ENCODE data around the gene SCN10A.

SCN10A gene

DNA sequence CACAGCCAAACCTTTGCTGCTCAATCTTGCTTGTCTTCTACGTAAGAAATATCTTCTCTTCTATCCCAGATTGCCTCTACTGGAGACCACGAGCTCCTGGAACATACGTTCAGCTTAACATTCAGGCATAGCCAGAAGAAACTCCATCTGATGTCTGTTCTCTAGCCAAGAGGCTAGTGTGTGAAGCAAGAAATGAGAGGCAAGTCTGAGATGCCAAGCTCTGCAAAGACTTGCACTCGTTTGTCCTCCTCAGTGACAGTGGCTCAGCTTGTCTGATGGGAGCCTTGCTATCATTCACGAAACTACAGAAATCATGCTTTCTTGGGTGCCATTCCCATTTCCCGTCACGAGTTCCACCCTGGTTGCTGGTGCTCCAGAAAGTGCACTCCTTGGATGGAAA lies at the start of gene SCN10A:
Gene SCN10A (minus strand): TSS at position 192 of the 400 bp plus-strand sequence. CDS start 22,207 bp downstream, outside the sequence.
- FAIRE-seq, result no peak

DNA sequence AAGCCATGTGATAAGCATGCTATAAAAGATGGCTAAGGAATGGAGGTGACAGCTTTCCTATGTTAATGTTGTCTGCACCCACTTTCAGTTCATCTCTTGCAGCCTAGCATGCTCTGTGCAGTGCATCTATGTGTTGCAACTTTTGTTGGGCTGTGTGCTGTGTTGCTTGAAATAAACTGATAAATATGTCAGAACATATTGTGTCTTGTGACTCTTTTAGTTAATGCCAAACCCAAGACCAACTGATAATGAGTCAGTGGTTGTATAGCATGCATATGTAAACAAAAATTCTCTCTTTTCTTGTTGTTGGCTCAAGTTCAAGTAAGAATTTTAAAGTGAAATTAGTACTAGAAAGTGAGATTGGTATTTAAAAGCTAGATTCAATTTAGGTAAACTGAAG lies 37.0 kb upstream of the SCN10A start:
- no peak for FAIRE-seq

DNA sequence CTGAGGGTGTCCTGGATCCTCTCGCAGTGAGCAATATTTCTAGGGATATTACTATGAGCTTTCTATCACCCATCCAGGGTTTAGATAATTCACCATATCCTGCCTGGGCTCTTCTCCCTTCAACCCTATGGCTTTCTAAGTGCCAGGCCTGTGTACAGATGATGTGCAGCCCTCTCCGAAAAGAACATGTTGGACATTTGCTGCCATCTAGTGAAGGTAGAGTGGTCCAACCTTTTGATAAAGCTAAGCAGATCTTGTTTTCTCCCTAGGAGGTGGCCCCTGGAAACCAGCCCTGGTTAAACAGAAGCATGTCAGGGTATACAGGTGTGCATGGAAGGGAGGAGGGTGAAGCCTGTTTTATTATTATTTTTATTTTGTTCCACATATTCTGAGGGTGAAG lies 27.9 kb upstream of the SCN10A start:
- no peak for FAIRE-seq

DNA sequence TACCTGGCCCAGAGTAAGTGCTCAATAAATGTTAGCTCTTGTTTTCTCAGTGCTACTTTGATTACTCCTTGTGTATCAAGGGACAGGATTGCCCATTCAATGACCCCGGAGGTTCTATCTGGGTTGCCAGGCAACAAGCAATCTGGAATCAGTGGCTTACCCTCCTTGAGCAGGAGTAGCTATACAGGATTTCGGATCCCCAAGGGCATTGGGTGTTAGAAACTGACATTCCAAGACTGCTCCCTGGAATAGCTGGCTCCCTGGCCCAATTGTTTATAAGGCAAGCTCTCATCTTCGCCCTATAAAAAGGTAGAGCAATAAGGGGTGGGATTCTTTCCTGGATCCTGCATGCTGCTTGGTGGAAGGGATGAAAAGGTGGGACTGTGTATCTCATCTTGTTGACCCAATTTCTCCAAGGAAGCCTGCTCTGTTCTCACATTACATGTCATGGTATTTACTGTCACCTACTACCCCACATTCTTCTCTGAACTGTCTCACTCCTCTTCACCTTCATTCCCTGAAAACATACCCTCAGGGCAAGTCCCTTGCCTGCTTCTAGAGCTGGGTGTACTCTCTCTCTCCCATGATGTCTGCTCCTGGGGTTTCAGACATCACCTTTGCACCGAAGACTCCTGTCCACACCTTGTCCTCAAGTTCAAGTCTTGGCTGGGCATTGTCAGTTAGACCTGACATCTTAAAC lies 26.4 kb upstream of the SCN10A start:
- no peak for FAIRE-seq

DNA sequence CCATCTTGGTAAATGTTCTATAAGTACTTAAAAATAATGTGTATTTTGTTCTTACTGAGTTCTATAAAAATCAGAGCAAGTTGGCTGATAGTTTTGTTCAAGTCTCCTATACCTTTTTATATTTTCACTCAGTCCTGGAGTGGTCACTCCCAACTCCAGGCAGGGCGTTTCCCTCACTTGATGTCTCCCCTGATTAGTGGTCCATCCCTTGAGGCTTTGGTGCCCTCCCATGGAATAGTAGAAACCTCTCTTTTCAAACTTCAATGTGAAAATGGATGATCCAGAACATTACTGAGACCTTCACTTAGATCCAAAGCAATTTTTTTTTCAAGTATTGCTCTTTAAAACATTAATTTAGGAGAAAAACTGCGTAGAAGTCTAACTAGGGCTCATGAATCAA lies 25.0 kb upstream of the SCN10A start:
- FAIRE-seq, result no peak

DNA sequence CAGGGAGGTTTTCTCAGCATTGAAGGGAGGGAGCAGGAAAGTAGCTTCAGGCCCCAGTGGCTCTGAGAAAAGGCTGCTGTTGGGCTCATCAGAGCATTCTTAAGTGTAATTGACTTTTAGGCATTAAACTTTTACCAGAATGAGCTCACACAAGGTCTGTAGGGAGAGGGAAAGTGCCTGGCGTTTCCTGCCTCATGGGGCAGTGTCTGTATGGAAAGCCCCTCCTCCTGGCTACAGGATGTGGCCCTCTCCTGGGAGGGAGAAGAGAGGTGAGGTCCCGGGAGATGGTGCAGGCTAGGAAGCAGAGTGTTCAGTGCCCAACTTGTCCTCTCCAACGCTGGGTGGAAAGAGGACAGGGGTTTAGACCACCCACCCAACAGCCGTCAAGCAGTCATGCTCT lies 21.3 kb upstream of the SCN10A start:
- FAIRE-seq, result no peak

DNA sequence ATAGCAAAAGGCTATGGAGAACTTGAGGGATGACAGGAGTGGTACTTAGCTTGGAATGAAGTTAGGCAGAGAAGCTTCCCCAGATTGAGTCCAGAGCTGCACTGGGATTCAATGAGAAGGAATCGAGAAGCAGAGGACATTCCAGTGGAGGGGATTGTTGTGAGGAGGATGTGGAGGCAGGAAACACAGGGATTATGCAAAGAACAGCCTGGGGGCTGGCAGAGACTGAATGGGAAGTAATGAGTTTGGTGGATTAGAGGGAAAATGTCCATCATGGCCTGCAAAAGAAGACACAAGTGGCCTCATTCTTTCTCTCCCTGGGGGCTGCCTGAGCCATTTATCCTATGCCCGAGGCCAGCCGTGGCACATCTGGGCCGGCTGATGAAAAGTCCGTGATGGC lies 20.5 kb upstream of the SCN10A start:
- no peak for FAIRE-seq

DNA sequence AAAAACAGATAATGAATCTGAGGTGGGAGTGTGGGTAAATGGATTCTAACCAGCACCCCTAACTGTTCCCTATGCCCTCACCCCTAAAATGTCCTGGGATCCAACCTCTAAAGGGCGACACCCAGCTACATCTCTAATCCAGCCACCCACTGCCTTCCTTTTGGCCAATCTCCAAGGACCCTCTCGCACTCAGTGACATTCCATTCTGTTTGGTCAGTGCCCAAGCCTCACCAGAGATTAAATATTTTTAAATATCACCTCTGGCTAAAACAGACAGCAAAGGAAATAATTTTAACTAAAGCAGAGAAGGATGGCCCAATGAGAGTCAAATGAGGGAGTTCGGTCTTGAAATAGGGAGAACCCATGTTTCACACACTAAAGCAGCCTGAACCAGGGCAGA lies 19.9 kb upstream of the SCN10A start:
- no peak for FAIRE-seq

DNA sequence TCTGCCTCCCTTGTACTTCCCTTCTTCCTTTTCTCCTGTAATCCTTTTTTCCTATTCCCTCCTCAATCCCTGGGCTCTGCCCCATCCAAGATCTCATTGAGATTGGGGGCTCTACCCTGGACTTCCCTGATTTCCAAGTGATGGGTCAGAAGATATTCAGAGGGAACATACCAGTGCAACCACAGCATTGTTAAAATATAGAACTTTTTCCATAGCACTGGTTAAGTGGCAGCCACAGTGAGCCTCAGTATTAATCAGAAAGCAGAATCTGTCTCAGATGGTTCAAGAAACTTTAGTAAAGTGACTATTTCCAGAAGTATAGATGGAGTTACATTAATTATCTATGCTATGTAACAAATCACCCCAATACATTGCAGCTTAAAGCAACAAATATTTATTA lies 18.7 kb upstream of the SCN10A start:
- FAIRE-seq, result no peak

DNA sequence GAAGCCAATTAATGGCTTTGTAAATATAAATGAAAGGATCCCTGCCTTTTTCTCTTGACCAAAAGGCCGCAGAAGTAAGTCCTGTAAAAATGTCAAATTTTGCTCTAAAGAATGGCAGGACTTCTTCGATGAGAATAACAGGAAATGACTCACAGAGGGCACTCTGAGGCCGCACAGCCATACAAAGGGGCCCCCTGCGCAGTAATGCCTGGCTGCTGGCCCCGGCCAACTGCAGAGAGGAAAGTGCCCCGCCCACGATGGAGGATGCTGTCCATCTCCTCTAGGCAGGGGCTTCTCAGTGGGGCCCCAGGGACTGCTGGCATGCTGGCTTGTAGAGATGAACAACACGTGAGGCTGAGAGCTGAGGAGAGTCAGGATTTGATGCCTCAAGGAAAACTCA lies 18.1 kb upstream of the SCN10A start:
- FAIRE-seq, result no peak

DNA sequence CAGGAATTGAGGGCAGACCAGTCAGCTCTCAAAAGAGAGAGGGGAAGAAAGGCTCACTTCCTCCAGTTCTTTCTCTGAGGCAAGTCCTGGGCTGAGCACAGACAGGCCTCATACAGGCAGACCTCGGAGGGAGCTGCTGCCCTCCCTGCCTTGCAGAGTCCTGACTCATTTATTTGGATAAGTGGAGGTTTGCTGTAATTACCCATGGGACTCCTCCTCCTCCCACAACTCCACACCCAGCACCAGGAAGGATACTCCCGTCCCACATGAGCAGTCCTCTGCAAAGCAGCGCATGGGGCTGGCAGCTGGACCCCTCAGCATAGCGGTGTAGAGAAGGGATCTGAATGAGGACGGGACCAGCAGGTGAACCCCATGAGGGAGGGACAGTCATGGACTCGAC lies 13.4 kb upstream of the SCN10A start:
- no peak for FAIRE-seq

DNA sequence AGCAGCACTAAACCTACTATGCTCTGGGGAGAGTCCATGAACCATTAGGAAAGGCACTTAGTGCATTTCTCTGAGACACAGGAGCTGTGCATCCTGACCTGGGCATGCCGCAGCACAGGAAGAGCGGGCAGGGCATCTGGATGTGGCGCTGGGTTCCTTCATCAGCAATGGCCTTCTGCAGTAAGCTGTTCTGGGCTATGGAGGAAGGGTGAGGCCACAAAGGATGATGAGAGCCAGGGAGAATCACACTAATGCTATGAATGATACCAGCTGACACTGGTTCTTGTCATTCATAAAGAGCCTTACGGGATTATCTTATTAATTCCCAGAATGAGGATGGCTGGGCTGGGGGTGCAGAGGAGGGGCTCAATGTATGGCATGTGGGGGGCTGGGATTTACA lies 12.7 kb upstream of the SCN10A start:
- FAIRE-seq, result no peak

DNA sequence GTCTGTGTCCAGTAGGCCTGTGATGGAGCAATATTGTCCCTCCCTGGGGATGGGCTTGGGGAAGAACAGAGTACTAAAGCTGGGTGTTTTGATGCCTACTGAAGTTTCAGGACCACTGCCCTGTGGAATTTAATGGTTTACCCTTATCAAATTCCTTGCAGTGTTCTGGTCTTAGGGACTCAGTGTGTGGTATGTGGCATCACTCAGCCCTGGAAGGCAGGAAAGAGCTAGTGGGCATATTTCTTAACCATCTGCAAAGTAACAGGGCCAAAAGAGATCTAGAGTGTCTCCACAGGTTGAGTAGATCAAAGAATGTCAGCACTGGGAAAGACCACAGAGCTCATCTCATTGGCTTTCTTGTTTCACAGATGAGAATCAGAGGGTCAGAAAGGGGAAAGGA lies 11.8 kb upstream of the SCN10A start:
- no peak for FAIRE-seq

DNA sequence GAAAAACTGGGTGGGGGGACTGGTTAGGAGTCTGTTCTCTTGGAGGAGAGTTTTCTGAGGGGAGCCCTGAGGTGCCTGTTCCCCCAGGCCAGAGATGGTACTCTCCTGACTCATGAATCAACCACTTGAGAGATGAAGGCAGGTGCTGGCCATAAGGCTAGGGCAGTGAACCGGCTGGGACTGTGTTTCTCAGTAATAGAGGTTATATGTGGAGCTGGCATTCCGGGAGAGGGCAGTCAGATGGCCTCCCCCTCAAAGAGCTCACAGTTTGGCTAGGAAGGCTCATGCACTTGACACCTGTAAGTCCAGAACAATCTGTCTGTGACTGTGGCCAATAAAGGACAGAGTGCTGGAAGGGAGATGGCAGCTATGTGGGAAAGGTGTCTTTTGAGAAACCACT lies 10.0 kb upstream of the SCN10A start:
- no peak for FAIRE-seq

DNA sequence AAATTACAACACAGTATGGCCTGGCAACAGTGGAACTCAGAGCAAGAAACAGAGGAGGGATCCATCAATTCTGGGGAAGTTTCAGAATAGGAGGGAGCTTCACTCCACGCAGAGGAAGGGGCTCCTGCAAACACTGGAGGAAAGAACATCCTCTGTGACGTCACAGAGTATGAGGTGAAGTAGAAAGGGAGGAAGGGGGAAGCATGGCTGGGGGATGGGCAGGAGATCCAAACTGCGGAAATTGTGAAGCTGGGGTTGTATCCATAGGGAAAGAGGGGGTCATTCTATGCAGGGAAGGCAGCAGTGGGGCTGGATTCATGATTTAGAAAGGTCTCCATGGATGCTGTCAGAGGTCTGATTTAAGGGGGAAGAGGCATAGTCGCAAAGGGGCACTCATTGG lies 8.3 kb upstream of the SCN10A start:
- no peak for FAIRE-seq

DNA sequence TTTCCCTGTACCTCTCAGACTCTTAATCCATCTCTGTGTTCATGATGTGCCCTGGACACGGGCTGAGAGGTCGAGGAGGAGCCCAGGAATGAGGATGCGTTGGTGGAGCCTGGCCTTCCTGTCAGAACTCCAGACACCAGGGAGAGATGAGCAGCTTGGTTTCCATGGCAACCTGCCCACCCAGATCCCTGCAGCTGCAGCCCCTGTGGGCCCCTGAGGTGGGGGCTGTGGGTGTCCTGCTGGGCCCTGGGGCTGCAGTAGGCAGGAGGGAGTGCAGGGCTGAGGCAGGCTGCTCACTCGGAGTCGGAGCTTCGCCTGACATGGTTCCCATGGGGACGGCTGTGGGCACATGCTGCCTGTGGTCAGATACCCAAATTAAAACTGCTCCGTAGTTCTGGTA lies 7.7 kb upstream of the SCN10A start:
- FAIRE-seq, result no peak

DNA sequence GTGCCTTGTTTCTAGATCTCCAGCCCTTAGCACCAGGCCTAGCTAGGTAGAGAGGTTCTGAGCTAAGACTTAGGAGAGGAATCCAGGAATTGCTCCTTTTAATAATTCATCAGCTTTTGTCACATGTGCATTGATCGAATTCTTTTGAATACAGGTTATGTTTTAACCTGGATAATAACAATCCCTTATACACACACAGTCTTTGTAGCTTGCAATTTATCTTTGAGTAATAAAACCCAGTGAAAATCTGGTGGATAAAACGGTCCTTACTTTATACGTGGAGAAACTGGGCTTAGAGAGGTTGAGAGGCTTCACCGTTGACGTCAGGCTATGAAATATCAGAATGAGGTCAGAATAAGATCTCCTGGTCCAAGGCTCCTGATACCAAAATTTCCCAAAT lies 7.2 kb upstream of the SCN10A start:
- FAIRE-seq, result no peak

DNA sequence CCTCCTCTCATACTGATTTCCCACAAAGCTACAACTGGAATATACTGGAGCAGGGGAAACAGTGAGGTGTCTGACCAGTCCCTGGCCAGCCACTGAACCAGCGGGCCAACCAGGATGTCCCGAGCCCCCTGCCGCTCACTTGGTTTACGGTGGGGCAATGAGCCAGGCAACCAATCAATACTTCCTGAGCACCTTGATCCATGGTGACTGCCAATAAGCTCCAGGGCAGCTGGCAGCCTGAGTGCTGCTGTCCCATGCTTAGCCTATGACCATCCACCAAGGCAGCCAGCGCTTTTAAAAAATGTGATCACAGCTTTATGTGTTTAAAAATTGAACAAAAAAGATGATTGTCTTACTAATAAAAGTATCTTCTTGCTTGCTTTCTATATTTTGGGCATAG lies 4.2 kb downstream of the SCN10A start:
- FAIRE-seq, result no peak

DNA sequence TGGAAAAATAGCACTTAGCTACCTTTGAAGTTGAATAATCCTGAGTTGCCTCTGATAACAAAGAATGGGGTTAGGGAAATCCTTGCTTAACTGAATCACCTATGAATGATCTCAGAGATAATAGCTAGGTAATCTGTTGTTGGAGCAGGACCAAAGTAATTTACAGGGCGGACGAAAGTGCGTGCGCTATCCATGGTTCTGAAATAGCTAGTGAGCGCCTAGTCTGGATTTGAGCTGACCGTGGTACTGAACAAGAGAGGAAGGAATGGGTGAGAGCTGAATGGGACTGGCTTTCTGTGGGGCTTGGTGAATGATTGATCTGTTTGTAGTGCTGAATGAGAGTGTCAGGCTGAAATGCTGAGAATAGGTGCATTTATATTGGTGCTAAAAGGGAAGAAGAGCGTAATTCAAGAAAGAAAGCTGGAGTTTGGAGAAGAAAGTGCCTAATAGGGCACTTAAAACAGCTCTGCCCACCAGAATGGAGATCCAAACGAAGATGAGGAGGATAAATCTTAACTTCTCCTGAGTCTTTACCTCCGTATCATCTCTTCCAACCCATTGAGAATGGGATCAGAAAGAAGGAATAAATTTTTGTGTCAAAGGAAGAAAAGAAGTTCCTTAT lies 10.1 kb downstream of the SCN10A start:
- no peak for FAIRE-seq

DNA sequence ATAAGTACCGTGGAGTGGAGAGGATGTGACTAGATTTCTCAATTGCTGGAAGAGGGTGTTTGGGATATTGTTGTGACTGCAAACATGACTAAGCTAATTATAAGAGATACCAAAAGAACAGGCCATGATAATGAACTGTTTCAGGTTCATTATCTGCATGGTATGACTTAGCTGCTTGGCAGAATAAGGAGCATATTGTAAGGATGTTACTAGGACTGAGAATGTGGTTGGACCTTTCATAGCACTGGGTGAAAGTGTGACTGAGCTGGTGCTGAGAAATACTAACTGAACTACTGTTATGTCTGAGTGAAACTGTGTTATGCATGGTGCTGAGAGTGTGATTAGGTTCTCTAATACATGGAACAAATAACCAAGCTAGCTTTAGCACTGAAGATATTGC lies 11.0 kb downstream of the SCN10A start:
- no peak for FAIRE-seq

DNA sequence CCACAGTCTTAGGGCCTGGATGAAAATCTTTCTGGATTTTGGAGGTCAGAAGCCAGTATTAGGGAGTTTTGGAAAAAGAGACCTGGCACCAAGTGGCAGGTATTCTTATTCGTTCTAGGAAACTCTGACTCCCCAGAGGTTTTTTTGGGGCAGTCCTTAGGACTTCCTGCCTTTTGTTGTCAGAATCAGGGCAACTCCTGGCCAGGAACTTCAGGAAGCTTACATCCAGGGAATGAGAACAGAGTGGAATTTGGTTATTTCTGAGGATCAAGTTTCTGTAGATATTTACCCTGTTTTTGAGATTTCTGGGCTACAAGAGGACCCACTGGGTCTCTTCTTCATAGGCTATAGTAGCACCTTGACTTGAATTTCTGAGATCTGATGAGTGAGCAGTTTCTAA lies 15.5 kb downstream of the SCN10A start:
- no peak for FAIRE-seq

DNA sequence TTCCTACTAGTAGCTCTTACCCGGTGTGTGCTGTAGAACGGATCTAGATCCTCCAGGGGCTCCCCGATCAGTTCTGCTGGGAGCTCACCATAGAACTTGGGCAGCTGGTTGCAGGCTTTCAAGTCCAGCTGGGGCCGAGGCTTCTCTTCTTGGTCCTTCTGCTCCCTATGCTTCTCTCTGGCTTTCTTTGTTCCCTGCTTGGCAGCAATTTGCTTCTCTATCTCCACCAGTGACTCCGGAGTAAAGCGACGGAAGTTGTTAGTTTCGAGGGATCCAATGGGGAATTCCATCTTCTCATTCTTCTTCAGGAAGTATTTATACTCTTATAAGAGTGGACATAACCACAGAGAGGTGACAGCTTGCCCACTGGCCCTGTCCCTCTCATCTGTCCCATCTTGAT lies 22.3 kb downstream of the SCN10A start:
- FAIRE-seq, result no peak

DNA sequence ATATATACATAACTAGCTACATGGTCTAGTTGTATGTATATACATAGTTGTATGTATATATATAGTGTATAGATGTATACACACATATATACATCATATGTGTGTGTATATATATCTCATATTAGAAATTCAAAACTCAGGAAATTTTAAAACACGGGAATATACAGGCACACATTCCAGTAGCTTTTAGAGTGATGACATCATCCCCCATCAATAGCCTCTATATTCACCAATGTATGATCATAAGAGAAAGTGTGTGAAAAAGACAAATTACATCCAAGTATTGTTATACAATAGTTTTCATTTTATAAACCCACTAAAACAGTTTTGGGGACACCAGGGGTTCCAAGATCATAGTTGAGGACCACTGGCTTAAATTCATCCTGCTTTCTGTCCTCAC lies 23.0 kb downstream of the SCN10A start:
- FAIRE-seq, result no peak

DNA sequence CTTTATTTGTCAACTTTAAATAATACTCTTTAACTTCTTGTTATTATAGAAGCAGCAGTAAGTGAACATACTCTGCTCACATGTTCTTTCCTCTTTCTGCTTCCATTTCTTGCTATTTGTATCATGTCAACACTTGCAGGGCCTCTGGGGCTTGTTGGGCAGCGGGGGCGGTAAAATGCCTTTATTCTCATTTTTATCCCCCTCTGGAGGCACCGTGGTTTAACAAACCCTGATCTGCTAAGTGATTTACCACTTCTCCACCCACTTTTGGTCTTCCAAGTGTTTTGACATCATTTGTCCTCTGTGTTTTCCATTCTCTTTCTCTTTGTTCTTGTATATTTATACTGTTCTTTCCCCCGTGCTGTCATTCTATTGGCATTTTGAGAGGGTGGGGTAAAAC lies 33.9 kb downstream of the SCN10A start:
- no peak for FAIRE-seq

DNA sequence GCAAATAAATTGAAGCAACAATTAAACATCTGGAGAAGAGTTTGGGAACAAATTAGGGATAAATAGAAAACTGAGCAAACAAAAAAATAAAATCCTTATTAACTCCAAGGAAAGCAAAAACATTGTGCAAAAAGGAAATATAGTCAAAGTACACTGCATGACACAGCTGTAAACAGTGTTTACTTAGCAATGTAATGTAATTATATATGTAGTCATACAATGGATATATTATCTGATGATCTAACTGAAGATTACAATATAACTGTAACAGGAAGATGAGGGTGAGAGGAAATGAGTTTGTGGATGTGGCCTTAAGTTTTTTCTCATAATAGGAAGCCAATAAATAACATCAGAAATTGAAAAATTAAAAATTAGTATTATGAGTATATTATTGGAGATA lies 42.5 kb downstream of the SCN10A start:
- no peak for FAIRE-seq
